ENCODE results near the gene YPEL3. TPM values are rescaled to one million over a fixed set of nuclear protein-coding genes. Genes with fewer than 3 reads are reported as not detected.

The YPEL3 gene
- total and polyA plus RNA-seq, 4 donors: 30.6 to 142 (median 85.8) TPM

DNA sequence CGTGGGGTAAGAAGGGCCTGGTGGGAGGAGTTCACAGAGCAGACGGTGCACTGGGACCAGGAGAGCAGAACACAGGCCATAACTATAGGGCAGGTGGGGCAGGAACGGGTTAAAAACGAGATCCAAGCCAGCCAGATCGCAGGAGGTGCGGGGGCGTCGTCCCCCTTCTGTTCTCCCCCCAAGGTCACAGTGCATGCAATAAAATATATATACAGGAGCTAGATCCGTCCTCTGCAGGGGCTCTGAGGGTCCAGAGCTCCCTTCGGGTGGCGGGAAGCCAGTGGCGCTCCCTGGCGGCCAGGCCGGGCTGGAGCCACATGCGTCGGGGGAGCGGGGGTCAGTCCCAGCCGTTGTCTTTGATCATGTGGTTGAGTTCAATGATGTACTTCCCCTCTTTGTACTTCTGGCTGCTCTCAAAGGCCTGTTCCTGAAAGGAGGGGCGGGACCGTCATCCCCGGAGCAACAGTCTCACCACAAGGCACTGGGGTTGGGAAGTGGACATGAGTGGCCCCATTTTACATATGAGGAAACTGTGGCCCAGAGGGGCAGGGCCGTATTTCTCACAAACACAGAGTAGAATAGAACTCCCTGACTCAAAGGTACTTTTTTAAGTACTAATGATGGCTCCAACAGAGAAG, 3.5 kb downstream of the YPEL3 start:
- Histone ChIP-seq H3K4me1 (ENCODE audit: control insufficient read depth, insufficient read depth, low read length) (peaks cover 49% of the 10 kb centered on the region), H3K27me3 (ENCODE audit: control insufficient read depth, insufficient read depth, low read length) (no peaks in the 10 kb centered on the region), H3K9me3 (ENCODE audit: control insufficient read depth, insufficient read depth, low read length) (no peaks in the 10 kb centered on the region), H3K36me3 (ENCODE audit: control insufficient read depth, insufficient read depth, low read length) (peaks cover 30% of the 10 kb centered on the region), H3K4me3 (ENCODE audit: low read depth, low read length) (peak overlapping the region; percentile 69), H3K27ac (ENCODE audit: low read depth, low read length) (peak overlapping the region; percentile 80)
- peak in 3 of 6 donors; percentile 31 to 79 (median 65) for DNase-seq (ENCODE audit: low read depth in 4 of 6, low spot score in 6 of 6)
- WGBS (ENCODE audit: insufficient coverage): 8% methylated on average over 16 of the region's 22 CpGs

DNA sequence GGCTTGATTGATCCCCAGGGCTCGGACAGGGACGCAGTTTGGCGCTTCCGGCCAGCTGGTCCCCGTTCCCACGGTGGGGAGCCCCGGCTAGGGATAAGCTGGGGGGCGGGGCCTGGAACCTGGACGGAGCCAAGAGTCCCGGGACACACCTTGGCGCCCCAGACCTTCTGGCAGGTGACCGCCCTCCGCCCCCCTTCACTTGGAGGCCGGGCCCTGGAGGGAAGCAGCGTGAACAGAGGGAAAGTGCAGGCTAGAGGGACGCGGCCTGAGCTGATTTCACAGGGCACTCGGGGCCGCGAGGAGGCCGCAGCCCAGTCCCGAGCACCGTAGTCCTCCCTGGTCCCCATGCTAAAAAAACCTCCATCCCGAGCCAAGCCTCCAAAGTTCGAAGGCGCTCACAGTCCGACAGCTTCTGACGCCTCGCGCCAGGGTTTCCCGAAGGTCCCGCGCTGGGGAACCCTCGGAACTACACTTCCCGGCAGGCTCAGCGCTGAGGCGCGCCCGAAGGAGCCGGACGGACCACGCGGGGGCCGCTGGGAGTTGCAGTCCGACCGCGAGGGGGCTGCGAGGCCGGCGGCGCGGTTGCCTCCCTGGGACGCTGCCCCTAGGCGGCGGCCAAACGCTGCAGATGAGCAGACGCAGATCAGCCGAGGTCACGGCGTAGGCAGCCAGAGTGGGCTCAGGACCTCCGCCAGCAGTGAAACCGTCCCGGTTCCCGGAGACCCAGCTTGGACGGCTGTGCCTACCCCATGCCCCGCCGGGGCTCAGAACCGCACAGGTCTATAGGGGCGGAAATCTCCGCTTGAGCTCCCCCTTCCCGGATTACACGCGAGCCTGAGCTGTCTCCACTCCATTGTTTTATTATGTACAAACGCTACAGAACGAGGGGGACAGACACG, 4.3 kb downstream of the YPEL3 start, which contains the start of gene TBX6:
Gene TBX6 (minus strand): TSS at position 451 of the 899 bp plus-strand sequence. CDS start 731 bp downstream, outside the sequence.
- Histone ChIP-seq H3K4me3 (ENCODE audit: low read depth, low read length) (peak within 1 kb of the TSS; percentile 69), H3K4me1 (ENCODE audit: control insufficient read depth, insufficient read depth, low read length) (peaks cover 42% of the 10 kb centered on the region), H3K36me3 (ENCODE audit: control insufficient read depth, insufficient read depth, low read length) (peaks cover 35% of the 10 kb centered on the region), H3K27ac (ENCODE audit: low read depth, low read length) (peak within 1 kb of the TSS; percentile 80), H3K9me3 (ENCODE audit: control insufficient read depth, insufficient read depth, low read length) (no peaks in the 10 kb centered on the region), H3K27me3 (ENCODE audit: control insufficient read depth, insufficient read depth, low read length) (no peaks in the 10 kb centered on the region)
- peak; percentile 63 to 97 (median 80) for DNase-seq (ENCODE audit: low read depth in 4 of 6, low spot score in 6 of 6)
- WGBS (ENCODE audit: insufficient coverage): under 1% methylated on average over 69 of the region's 76 CpGs

DNA sequence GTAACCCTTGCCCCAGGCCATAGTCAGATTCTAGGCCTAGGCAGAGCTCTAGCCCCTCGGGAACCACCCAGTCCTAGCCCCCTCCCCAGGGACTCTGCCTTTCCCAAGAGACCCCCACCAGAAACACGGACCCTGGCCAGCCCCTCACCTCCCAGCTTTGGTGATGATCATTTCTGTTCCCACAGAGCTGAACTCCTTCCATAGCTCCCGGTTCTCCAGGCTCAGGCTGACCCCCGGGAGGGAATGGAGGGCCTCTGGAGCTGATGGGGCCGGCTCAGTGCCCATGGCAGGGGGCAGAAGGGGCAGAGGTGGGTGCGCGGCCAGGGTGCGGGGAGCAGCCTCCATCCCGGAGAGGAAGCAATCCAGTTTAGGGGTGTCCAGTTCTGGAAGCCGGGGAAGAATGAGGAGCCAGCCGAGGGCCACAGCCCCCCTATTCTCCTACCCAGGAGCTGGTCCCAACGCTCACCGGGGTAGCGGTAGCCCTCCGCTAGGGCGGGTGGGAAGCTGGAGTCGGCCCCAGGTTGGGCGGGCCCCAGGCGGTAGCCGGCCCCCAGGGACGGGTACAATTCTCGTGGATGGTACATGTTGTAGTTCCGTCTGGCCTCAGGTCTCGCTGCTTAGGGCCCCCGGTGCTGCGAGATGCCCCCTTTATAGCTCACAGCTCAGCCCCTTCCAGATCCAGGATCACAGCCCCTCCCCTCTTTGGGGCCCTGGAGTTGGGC, 5.2 kb downstream of the YPEL3 start:
- Histone ChIP-seq H3K4me1 (ENCODE audit: control insufficient read depth, insufficient read depth, low read length) (peaks cover 37% of the 10 kb centered on the region), H3K4me3 (ENCODE audit: low read depth, low read length) (no peak overlapping the region), H3K27ac (ENCODE audit: low read depth, low read length) (no peak overlapping the region), H3K27me3 (ENCODE audit: control insufficient read depth, insufficient read depth, low read length) (no peaks in the 10 kb centered on the region), H3K36me3 (ENCODE audit: control insufficient read depth, insufficient read depth, low read length) (peaks cover 44% of the 10 kb centered on the region), H3K9me3 (ENCODE audit: control insufficient read depth, insufficient read depth, low read length) (no peaks in the 10 kb centered on the region)
- DNase-seq (ENCODE audit: low read depth in 4 of 6, low spot score in 6 of 6): no peak
- WGBS (ENCODE audit: insufficient coverage): 32% methylated on average over 13 of the region's 26 CpGs

DNA sequence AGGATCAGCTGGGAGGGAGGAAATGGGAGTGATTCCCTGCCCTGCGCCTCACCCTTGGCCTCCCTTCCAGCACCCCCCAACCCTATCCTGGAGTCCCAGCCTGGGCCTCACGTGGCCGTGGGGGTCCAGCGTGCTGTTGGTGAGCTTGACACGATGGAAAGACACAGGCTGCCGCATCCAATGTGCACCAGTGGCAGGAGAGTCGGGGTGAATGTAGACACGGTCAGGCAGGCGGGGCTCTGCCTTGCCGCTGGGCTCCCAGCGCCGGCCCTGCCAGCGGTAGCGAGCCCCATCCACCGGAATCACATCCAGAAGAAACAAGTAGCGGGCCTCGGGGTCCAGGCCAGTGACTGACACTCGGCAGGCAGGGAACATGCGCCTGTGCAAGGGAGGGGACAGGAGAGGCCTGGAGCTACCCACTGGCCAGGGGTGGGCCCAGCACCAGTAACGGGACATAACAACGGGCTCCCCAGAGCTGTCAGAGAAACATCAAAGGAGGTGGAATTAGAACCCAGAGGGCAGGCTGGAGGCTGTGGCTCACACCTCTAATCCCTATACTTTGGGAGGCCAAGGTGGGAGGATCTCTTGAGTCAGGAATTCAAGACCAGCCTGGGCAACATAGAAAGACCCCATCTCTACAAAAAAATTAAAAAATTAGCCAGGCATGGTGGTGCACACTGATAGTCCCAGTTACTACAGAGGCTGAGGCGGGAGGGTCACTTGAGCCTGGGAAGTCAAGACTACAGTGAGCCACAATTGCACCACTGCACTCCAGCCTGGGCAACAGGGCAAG, 7.0 kb downstream of the YPEL3 start:
- Histone ChIP-seq H3K27me3 (ENCODE audit: control insufficient read depth, insufficient read depth, low read length) (no peaks in the 10 kb centered on the region), H3K27ac (ENCODE audit: low read depth, low read length) (no peak overlapping the region), H3K9me3 (ENCODE audit: control insufficient read depth, insufficient read depth, low read length) (no peaks in the 10 kb centered on the region), H3K4me3 (ENCODE audit: low read depth, low read length) (no peak overlapping the region), H3K36me3 (ENCODE audit: control insufficient read depth, insufficient read depth, low read length) (peaks cover 50% of the 10 kb centered on the region), H3K4me1 (ENCODE audit: control insufficient read depth, insufficient read depth, low read length) (peaks cover 23% of the 10 kb centered on the region)
- no peak for DNase-seq (ENCODE audit: low read depth in 4 of 6, low spot score in 6 of 6)
- WGBS (ENCODE audit: insufficient coverage): 78% methylated on average over 21 of the region's 22 CpGs

DNA sequence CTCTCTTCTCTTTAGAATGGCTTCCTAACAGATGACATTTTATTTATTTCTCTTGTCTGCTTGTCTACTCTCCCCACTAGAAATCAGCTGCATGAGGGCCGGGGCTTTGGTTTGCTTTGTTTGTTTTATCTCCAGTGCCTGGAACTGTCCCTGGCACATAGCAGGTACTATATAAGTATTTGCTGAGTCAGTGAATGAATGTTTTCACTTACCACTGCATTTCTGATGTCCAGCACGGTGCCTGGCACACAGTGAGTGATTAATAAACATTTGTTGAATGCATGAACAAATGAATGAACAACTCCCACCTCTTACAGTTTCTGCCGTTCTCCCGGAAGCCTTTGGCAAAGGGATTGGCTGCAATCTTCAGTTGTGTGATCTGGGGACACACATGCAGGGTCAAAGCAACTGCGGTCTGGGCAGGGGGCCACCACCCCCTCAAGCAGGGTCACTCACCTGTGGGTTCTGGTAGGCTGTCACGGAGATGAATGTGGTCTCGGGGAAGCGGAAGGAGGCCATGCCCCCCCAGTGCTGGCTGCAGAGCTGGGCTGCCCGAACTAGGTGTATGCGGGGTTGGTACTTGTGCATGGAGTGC, 7.7 kb downstream of the YPEL3 start:
- no peak overlapping the region for H3K27ac ChIP-seq (ENCODE audit: low read depth, low read length)
- no peak overlapping the region for H3K4me3 ChIP-seq (ENCODE audit: low read depth, low read length)
- 76% methylated on average over 6 of the region's 10 CpGs for WGBS (ENCODE audit: insufficient coverage)
- H3K9me3 ChIP-seq (ENCODE audit: control insufficient read depth, insufficient read depth, low read length): no peaks in the 10 kb centered on the region
- no peaks in the 10 kb centered on the region for H3K27me3 ChIP-seq (ENCODE audit: control insufficient read depth, insufficient read depth, low read length)
- no peak for DNase-seq (ENCODE audit: low read depth in 4 of 6, low spot score in 6 of 6)
- peaks cover 23% of the 10 kb centered on the region for H3K4me1 ChIP-seq (ENCODE audit: control insufficient read depth, insufficient read depth, low read length)
- peaks cover 50% of the 10 kb centered on the region for H3K36me3 ChIP-seq (ENCODE audit: control insufficient read depth, insufficient read depth, low read length)

DNA sequence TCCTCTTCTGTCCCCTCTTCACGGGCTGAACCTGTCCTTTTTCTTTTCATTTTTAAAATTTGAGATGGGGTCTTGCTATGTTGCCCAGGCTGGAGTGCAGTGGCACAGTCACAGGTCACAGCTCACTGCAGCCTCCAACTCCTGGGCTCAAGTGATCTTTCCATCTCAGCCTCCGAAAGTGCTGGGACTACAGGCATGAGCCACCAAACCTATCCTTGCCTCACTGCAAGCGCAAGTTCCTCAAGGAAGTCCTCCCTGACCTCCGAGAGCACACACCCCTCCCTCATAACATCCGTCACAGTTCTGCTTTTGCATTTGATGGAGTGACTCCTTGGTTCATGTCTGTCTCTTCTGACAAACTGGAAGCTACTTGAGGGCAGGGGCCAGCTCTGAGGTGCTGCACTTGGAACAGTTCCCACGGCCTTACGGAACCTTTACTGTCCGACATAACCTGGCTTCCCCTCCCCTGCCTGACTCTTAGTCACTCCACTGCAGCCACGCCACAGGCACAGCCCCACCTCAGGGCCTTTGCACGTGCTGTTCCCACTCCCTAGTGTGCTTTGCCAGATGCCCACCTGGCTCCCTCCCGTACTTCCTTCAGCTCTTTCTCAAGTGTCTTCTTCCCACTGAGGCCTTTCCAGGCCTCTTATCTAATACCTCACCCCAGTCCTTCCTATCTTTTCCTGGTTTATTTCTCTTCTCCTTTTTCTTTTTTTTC, 8.7 kb downstream of the YPEL3 start:
- no peaks in the 10 kb centered on the region for H3K27me3 ChIP-seq (ENCODE audit: control insufficient read depth, insufficient read depth, low read length)
- peaks cover 18% of the 10 kb centered on the region for H3K4me1 ChIP-seq (ENCODE audit: control insufficient read depth, insufficient read depth, low read length)
- H3K36me3 ChIP-seq (ENCODE audit: control insufficient read depth, insufficient read depth, low read length): peaks cover 54% of the 10 kb centered on the region
- H3K4me3 ChIP-seq (ENCODE audit: low read depth, low read length): no peak overlapping the region
- no peaks in the 10 kb centered on the region for H3K9me3 ChIP-seq (ENCODE audit: control insufficient read depth, insufficient read depth, low read length)
- no peak for DNase-seq (ENCODE audit: low read depth in 4 of 6, low spot score in 6 of 6)
- 89% methylated on average over 10 of the region's 11 CpGs for WGBS (ENCODE audit: insufficient coverage)
- no peak overlapping the region for H3K27ac ChIP-seq (ENCODE audit: low read depth, low read length)

DNA sequence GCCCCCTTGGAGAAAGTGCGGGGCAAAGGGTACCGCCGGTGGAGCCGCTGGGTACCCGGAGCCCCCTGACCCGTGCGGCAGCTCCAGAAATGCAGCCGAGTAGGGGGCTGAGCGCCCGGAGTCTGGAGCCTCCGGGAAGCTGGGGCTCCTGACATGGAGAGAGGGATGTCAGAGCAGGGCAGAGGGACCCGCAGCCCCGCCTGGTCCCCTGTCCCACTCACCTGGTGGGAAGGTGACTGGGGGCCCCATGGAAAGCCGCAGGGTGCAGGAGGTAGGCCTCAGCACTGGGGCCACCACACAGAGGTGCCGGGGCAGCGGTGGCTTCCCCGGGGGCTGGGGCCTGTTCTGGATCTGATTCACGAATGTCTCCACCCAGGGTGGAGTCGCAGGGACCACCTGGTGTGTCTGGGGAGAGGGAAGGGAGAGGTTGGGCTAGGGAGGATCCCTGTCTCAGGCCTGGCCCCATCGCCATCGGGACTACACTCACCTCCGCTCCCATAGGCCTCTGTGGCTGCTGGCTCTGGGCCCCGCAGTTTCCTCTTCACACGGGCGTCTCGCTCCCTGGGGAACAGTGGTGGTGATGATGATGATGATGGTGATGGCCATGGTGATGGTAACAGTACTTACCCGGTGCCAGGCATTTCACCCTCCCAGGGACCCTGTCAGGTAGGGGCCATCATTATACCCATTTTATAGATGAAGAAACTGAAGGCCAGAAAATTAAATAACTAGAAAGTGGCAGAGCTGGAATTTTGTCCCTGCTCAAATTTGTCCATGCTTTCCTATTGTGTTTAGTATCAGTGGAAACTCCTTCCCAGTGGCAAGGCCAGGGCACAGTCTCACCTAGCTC, 9.5 kb downstream of the YPEL3 start:
- H3K27me3 ChIP-seq (ENCODE audit: control insufficient read depth, insufficient read depth, low read length): no peaks in the 10 kb centered on the region
- H3K36me3 ChIP-seq (ENCODE audit: control insufficient read depth, insufficient read depth, low read length): peaks cover 61% of the 10 kb centered on the region
- no peak overlapping the region for H3K27ac ChIP-seq (ENCODE audit: low read depth, low read length)
- no peak for DNase-seq (ENCODE audit: low read depth in 4 of 6, low spot score in 6 of 6)
- H3K4me3 ChIP-seq (ENCODE audit: low read depth, low read length): no peak overlapping the region
- peaks cover 11% of the 10 kb centered on the region for H3K4me1 ChIP-seq (ENCODE audit: control insufficient read depth, insufficient read depth, low read length)
- H3K9me3 ChIP-seq (ENCODE audit: control insufficient read depth, insufficient read depth, low read length): no peaks in the 10 kb centered on the region
- WGBS (ENCODE audit: insufficient coverage): 83% methylated on average over 16 of the region's 27 CpGs

DNA sequence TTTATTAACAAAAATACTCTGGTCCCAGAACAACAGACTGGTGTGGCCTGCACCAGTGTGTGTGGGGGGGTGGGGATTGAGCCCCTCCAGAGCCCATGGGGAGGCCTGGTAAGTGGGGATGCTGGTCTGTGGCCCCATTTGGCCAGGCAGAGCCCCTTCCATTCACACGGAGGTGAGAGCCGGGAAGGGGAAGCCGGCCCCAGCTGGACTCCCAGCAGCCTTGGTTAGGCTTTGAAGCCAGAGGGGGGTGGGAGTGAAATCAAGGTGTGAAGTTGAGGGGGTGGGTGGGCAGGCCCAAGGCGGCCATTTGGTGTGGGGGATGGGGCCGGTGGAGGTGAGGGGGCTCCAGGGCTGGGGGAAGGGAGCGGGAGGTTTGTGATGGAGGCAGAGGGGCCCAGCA, 10.2 kb downstream of the YPEL3 start:
- H3K9me3 ChIP-seq (ENCODE audit: control insufficient read depth, insufficient read depth, low read length): no peaks in the 10 kb centered on the region
- H3K27ac ChIP-seq (ENCODE audit: low read depth, low read length): no peak overlapping the region
- H3K36me3 ChIP-seq (ENCODE audit: control insufficient read depth, insufficient read depth, low read length): peaks cover 68% of the 10 kb centered on the region
- H3K4me1 ChIP-seq (ENCODE audit: control insufficient read depth, insufficient read depth, low read length): peaks cover 7% of the 10 kb centered on the region
- H3K27me3 ChIP-seq (ENCODE audit: control insufficient read depth, insufficient read depth, low read length): no peaks in the 10 kb centered on the region
- no peak overlapping the region for H3K4me3 ChIP-seq (ENCODE audit: low read depth, low read length)
- WGBS (ENCODE audit: insufficient coverage): 81% methylated on average over 3 of the region's 6 CpGs
- DNase-seq (ENCODE audit: low read depth in 4 of 6, low spot score in 6 of 6): no peak
